ENCODE data around the gene SLC23A1.
A peak's percentile ranks its signal among the peaks of the same experiment; 100 is the strongest.
"Not testable (repeated sequence)": the region's sequence is repeated elsewhere in the genome, so short reads cannot be mapped to it uniquely, and the experiment has no call there.

Gene SLC23A1

GRCh38 chr5:139361835-139362429 is 21.2 kb downstream of the SLC23A1 start:
- DNase-seq = no peak

- no peak for DNase-seq
Measured at GRCh38 chr5:139360384-139360783, 22.7 kb downstream of the SLC23A1 start.

- no peak for DNase-seq
Measured at GRCh38 chr5:139358064-139358463, 25.0 kb downstream of the SLC23A1 start.

- not testable (repeated sequence) for DNase-seq
Measured at GRCh38 chr5:139355900-139356299, 27.2 kb downstream of the SLC23A1 start.

GRCh38 chr5:139354186-139354585 is 28.9 kb downstream of the SLC23A1 start:
- DNase-seq = no peak

GRCh38 chr5:139347863-139348262 is 35.2 kb downstream of the SLC23A1 start:
- not testable (repeated sequence) for DNase-seq

- DNase-seq = not testable (repeated sequence)
Measured at GRCh38 chr5:139345442-139345841, 37.7 kb downstream of the SLC23A1 start.

GRCh38 chr5:139344177-139344576 is 38.9 kb downstream of the SLC23A1 start:
- no peak for DNase-seq

GRCh38 chr5:139343476-139343875 is 39.6 kb downstream of the SLC23A1 start:
- DNase-seq = no peak

- no peak for DNase-seq
Measured at GRCh38 chr5:139342423-139342723, 40.7 kb downstream of the SLC23A1 start.

- DNase-seq = peak; percentile 96
Measured at GRCh38 chr5:139341689-139342422, 41.2 kb downstream of the SLC23A1 start, which contains the start of gene PAIP2. TSS of gene PAIP2 (plus strand) at chr5:139341854. CDS start at chr5:139363785, 21,931 bp downstream.

GRCh38 chr5:139341187-139341688 is 41.9 kb downstream of the SLC23A1 start:
- no peak for DNase-seq

- DNase-seq = no peak
Measured at GRCh38 chr5:139340051-139340450, 43.0 kb downstream of the SLC23A1 start.

GRCh38 chr5:139335811-139336210 is 47.3 kb downstream of the SLC23A1 start:
- DNase-seq = no peak

Data from NCI-H1436 (cell line).